K562 (cell line): ENCODE results near the gene GP1BB. TPM values are rescaled to one million over a fixed set of nuclear protein-coding genes. Genes with fewer than 3 reads are reported as not detected.
A peak's percentile ranks its signal among the peaks of the same experiment; 100 is the strongest.

Experiments
- BCL6 ChIP-seq: fragments of 250-450 bp; sonication (Bioruptor Pico); IDR thresholded peaks from 2 replicates; pipeline ENCODE4 v1.4.0; 2020
- CBFB ChIP-seq: sonication (generic); formaldehyde crosslinking; IDR thresholded peaks from 2 replicates; pipeline ENCODE4 v1.4.0; 2020; ENCODE audit warnings: mild to moderate bottlenecking, missing genetic modification reagents
- COPS2 ChIP-seq: fragments of 450-650 bp; conservative IDR thresholded peaks from 2 replicates; pipeline ENCODE4 v1.6.1; 2016; ENCODE audit warnings: mild to moderate bottlenecking, moderate library complexity
- FOXK2 ChIP-seq, 2 experiments: fragments of 450-650 bp; IDR thresholded peaks in 1 of 2; conservative IDR thresholded peaks in 1 of 2; 2 replicates each; pipeline ENCODE4 v1.6.1; 2016; ENCODE audit warnings: low read depth in 2 of 2, mild to moderate bottlenecking in 1 of 2
- FOXM1 ChIP-seq, 2 experiments: fragments of 450-650 bp in 1 of 2; sonication (generic) in 1 of 2; formaldehyde crosslinking in 1 of 2; IDR thresholded peaks; 2 replicates each; pipeline versions ENCODE4 v1.6.1 to v1.9.0; 2017 to 2022; ENCODE audit warnings: low read depth in 2 of 2, mild to moderate bottlenecking in 2 of 2, missing genetic modification reagents in 1 of 2, moderate library complexity in 1 of 2
- KAT7 ChIP-seq: sonication (generic); formaldehyde crosslinking; IDR thresholded peaks from 2 replicates; pipeline ENCODE4 v1.8.0; 2022; ENCODE audit warnings: missing genetic modification reagents, mild to moderate bottlenecking, borderline replicate concordance
- NONO ChIP-seq, 2 experiments: fragments of 200-400 bp in 1 of 2; fragments of 450-650 bp in 1 of 2; formaldehyde crosslinking in 1 of 2; IDR thresholded peaks; 2 replicates each; pipeline ENCODE4 v1.6.1; 2017; ENCODE audit warnings: low read depth in 2 of 2, mild to moderate bottlenecking in 2 of 2, moderate library complexity in 2 of 2, low read length in 1 of 2
- PRMT5 ChIP-seq: sonication (generic); formaldehyde crosslinking; IDR thresholded peaks from 2 replicates; pipeline ENCODE4 v1.5.0; 2020; ENCODE audit warnings: missing genetic modification reagents
- SMC3 ChIP-seq: conservative IDR thresholded peaks from 2 replicates; pipeline ENCODE4 v1.6.1; 2011; ENCODE audit warnings: low read depth, low read length, improper control_type of control experiment; ENCODE audit not compliant: insufficient read depth
- SNIP1 ChIP-seq: fragments of 450-650 bp; IDR thresholded peaks from 2 replicates; pipeline ENCODE4 v1.7.1; 2017; ENCODE audit warnings: low read depth, mild to moderate bottlenecking
- TAF7 ChIP-seq: fragments of 450-650 bp; IDR thresholded peaks from 2 replicates; pipeline ENCODE4 v1.6.1; 2016; ENCODE audit warnings: missing genetic modification characterization, missing compliant biosample characterization
- XRCC3 ChIP-seq: fragments of 450-650 bp; IDR thresholded peaks from 2 replicates; pipeline ENCODE4 v1.6.1; 2017; ENCODE audit warnings: mild to moderate bottlenecking, moderate library complexity
- ZBED1 ChIP-seq: IDR thresholded peaks from 2 replicates; pipeline ENCODE4 v1.6.1; 2014
- ZNF197 ChIP-seq: fragments of 200-800 bp; sonication (Bioruptor generic); IDR thresholded peaks from 2 replicates; pipeline ENCODE4 v1.6.1; 2016; ENCODE audit warnings: low read depth, missing genetic modification characterization, missing compliant biosample characterization
- ZNF23 ChIP-seq: fragments of 250-450 bp; sonication (Bioruptor Pico); IDR thresholded peaks from 2 replicates; pipeline ENCODE4 v1.4.0; 2020; ENCODE audit warnings: mild to moderate bottlenecking
- ZNF408 ChIP-seq: fragments of 250-450 bp; sonication (Bioruptor Pico); IDR thresholded peaks from 2 replicates; pipeline ENCODE4 v1.4.0; 2020; ENCODE audit warnings: low read depth, mild to moderate bottlenecking, moderate library complexity
- ZNF780A ChIP-seq: fragments of 250-450 bp; sonication (Bioruptor Pico); IDR thresholded peaks from 2 replicates; pipeline ENCODE4 v1.5.0; 2021; ENCODE audit warnings: mild to moderate bottlenecking
- polyA plus RNA-seq, 8 experiments: library from polyadenylated mRNA; depleted of rRNA in 4 of 8; stranded (reverse) in 5 of 8; unstranded in 3 of 8; fragments of >200 nt; fragmentation: Nextera tagmentation in 2 of 8; fragmentation: Illumina TruSeq in 1 of 8; extraction: Ambion mirVana in 2 of 8; extraction: Trizol in 1 of 8; gene quantifications; 2 replicates each; pipeline versions ENCODE4 v1.2.1 to v1.2.3, GENCODE V29; 2011 to 2014; ENCODE audit warnings: inconsistent platforms in 1 of 8, missing spikeins in 1 of 8
- total RNA-seq, 7 experiments: library from RNA; depleted of rRNA in 6 of 7; stranded (reverse); fragments of >200 nt in 6 of 7; fragmentation: Illumina TruSeq in 2 of 7; extraction: Trizol in 2 of 7; gene quantifications; 2 replicates each; pipeline versions ENCODE4 v1.2.1 to v1.2.3, GENCODE V29; 2011 to 2021; ENCODE audit warnings: low replicate concordance in 1 of 7
- TF ChIP-seq, protein P1 (sequence below): sonication (generic); formaldehyde crosslinking; IDR thresholded peaks from 2 replicates; pipeline ENCODE4 v1.8.1; 2023; ENCODE audit warnings: mild to moderate bottlenecking, missing genetic modification reagents
- TF ChIP-seq, protein P2 (sequence below), 2 experiments: fragments of 450-650 bp; IDR thresholded peaks; 2 replicates each; pipeline ENCODE4 v1.6.1; 2018; ENCODE audit warnings: mild to moderate bottlenecking in 2 of 2, low read depth in 1 of 2; ENCODE audit not compliant: partially characterized antibody in 2 of 2
- TF ChIP-seq, protein P3 (sequence below): fragments of 250-450 bp; sonication (Bioruptor Pico); IDR thresholded peaks from 2 replicates; pipeline ENCODE4 v1.5.0; 2020; ENCODE audit warnings: mild to moderate bottlenecking
- TF ChIP-seq, protein P4 (sequence below): fragments of 450-650 bp; IDR thresholded peaks from 2 replicates; pipeline ENCODE4 v1.6.1; 2016; ENCODE audit warnings: low read depth, mild to moderate bottlenecking, moderate library complexity

Gene GP1BB
- total and polyA plus RNA-seq, 9 of the 15 experiments (the other 6 are each of a cell fraction or from before 2014, with no cell fraction given): 0.69 to 162 (median 2.8) TPM

DNA sequence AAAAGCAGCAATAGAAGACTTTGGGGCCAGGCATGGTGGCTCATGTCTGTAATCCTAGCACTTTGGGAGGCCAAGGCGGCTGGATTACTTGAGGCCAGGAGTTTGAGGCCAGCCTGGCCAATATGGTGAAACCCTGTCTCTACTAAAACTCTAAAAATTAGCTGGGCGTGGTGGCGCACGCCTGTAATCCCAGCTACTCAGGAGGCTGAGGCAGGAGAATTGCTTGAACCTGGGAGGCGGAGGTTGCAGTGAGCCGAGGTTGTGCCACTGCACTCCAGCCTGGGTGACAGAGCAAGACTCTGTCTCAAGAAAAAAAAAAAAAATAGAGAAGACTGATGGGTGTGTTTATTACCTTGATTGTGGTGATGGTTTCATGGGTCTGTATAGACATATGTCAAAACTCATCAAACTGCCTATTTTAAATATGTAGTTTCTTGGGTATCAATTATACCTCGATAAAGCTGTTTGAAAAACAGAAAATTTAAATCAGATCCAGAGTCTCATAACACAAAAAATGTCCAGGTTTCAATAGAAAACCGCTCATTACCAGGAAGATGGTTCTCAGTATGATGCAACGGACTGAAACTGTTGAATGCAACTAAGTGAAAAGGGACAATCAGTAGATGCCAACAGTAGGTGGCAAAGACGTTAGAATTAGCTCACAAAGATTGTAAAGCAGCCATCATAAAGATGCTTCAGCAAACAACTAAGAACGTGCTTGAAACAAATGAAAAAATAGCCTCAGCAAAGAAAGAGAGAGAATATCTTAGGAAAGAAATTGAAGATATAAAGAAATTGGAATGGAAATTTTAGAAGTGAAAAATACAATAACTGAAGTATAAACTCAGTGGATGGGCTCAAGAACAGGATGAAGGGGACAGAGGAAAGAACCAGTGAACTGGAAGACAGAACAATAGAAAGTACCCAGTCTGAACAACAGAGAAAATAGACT is 42.2 kb upstream of the GP1BB start (continued):
- TF ChIP-seq XRCC3 (no peak), FOXK2 (conservative IDR thresholded peaks at IDR 0.05 in 1 of 2, IDR thresholded peaks at IDR 0.05 in 1 of 2; ENCODE audit: low read depth in 2 of 2) (no peak), SNIP1 (0 out of 2 replicates have a peak, but pooled peaks have one; percentile 26), NONO (IDR thresholded peaks at IDR 0.05; ENCODE audit: low read depth in 2 of 2, low read length in 1 of 2) (no peak), ZNF23 (no peak), ZNF197 (CRISPR knock-in tag) (peak; percentile 83), CBFB (no peak), TAF7 (tag) (no peak), SMC3 (no peak), FOXM1 (IDR thresholded peaks at IDR 0.05; ENCODE audit: low read depth) (no peak; the same call in 1 of the 2 replicates), FOXM1 (CRISPR knock-in tag; IDR thresholded peaks at IDR 0.05; ENCODE audit: low read depth) (no peak), COPS2 (no peak), BCL6 (no peak), PRMT5 (CRISPR knock-in tag) (no peak), ZBED1 (no peak), ZNF780A (CRISPR knock-in tag) (no peak), KAT7 (CRISPR knock-in tag) (no peak), ZNF408 (CRISPR knock-in tag) (no peak)
- TF ChIP-seq, protein P1, sequence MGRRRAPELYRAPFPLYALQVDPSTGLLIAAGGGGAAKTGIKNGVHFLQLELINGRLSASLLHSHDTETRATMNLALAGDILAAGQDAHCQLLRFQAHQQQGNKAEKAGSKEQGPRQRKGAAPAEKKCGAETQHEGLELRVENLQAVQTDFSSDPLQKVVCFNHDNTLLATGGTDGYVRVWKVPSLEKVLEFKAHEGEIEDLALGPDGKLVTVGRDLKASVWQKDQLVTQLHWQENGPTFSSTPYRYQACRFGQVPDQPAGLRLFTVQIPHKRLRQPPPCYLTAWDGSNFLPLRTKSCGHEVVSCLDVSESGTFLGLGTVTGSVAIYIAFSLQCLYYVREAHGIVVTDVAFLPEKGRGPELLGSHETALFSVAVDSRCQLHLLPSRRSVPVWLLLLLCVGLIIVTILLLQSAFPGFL (CRISPR knock-in tag): no peak
- TF ChIP-seq, protein P2, sequence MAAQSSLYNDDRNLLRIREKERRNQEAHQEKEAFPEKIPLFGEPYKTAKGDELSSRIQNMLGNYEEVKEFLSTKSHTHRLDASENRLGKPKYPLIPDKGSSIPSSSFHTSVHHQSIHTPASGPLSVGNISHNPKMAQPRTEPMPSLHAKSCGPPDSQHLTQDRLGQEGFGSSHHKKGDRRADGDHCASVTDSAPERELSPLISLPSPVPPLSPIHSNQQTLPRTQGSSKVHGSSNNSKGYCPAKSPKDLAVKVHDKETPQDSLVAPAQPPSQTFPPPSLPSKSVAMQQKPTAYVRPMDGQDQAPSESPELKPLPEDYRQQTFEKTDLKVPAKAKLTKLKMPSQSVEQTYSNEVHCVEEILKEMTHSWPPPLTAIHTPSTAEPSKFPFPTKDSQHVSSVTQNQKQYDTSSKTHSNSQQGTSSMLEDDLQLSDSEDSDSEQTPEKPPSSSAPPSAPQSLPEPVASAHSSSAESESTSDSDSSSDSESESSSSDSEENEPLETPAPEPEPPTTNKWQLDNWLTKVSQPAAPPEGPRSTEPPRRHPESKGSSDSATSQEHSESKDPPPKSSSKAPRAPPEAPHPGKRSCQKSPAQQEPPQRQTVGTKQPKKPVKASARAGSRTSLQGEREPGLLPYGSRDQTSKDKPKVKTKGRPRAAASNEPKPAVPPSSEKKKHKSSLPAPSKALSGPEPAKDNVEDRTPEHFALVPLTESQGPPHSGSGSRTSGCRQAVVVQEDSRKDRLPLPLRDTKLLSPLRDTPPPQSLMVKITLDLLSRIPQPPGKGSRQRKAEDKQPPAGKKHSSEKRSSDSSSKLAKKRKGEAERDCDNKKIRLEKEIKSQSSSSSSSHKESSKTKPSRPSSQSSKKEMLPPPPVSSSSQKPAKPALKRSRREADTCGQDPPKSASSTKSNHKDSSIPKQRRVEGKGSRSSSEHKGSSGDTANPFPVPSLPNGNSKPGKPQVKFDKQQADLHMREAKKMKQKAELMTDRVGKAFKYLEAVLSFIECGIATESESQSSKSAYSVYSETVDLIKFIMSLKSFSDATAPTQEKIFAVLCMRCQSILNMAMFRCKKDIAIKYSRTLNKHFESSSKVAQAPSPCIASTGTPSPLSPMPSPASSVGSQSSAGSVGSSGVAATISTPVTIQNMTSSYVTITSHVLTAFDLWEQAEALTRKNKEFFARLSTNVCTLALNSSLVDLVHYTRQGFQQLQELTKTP (IDR thresholded peaks at IDR 0.05; ENCODE audit: low read depth in 1 of 2, partially characterized antibody in 2 of 2): peak; percentile 58 to 59
- TF ChIP-seq, protein P3, sequence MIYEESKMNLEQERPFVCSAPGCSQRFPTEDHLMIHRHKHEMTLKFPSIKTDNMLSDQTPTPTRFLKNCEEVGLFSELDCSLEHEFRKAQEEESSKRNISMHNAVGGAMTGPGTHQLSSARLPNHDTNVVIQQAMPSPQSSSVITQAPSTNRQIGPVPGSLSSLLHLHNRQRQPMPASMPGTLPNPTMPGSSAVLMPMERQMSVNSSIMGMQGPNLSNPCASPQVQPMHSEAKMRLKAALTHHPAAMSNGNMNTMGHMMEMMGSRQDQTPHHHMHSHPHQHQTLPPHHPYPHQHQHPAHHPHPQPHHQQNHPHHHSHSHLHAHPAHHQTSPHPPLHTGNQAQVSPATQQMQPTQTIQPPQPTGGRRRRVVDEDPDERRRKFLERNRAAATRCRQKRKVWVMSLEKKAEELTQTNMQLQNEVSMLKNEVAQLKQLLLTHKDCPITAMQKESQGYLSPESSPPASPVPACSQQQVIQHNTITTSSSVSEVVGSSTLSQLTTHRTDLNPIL (CRISPR knock-in tag): no peak
- TF ChIP-seq, protein P4, sequence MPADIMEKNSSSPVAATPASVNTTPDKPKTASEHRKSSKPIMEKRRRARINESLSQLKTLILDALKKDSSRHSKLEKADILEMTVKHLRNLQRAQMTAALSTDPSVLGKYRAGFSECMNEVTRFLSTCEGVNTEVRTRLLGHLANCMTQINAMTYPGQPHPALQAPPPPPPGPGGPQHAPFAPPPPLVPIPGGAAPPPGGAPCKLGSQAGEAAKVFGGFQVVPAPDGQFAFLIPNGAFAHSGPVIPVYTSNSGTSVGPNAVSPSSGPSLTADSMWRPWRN: peak; percentile 15; the same call in 1 of the 2 replicates
